ENCODE results near the gene LRR1.

Gene LRR1

GRCh38 chr14:49598485-49599300 lies at the start of gene LRR1:
Gene LRR1, plus strand, starts transcription at chr14:49598940. Its CDS starts 81 bp downstream, at chr14:49599021.
- peak; percentile 99 for DNase-seq

- no peak for DNase-seq
Measured at GRCh38 chr14:49549446-49549845, 49.3 kb upstream of the LRR1 start.

GRCh38 chr14:49549881-49550280 lies 48.9 kb upstream of the LRR1 start:
- no peak for DNase-seq

- DNase-seq = no peak
Measured at GRCh38 chr14:49550286-49551184, 48.2 kb upstream of the LRR1 start.

- no peak for DNase-seq
Measured at GRCh38 chr14:49551569-49551968, 47.2 kb upstream of the LRR1 start.

- DNase-seq = no peak
Measured at GRCh38 chr14:49553106-49553505, 45.6 kb upstream of the LRR1 start.

- DNase-seq = no peak
Measured at GRCh38 chr14:49553892-49554291, 44.8 kb upstream of the LRR1 start.

- DNase-seq = no peak
Measured at GRCh38 chr14:49559979-49560768, 38.6 kb upstream of the LRR1 start.

- no peak for DNase-seq
Measured at GRCh38 chr14:49566714-49567113, 32.0 kb upstream of the LRR1 start.

GRCh38 chr14:49569281-49569680 lies 29.5 kb upstream of the LRR1 start:
- DNase-seq = no peak

- DNase-seq = no peak
Measured at GRCh38 chr14:49574038-49574437, 24.7 kb upstream of the LRR1 start.

- no peak for DNase-seq
Measured at GRCh38 chr14:49578141-49578540, 20.6 kb upstream of the LRR1 start.

GRCh38 chr14:49579841-49580240 lies 18.9 kb upstream of the LRR1 start:
- DNase-seq = no peak

- DNase-seq = no peak
Measured at GRCh38 chr14:49581209-49582112, 17.3 kb upstream of the LRR1 start.

- DNase-seq = no peak
Measured at GRCh38 chr14:49582113-49582977, 16.4 kb upstream of the LRR1 start.

- DNase-seq = no peak
Measured at GRCh38 chr14:49583629-49584028, 15.1 kb upstream of the LRR1 start.

GRCh38 chr14:49584058-49584457 lies 14.7 kb upstream of the LRR1 start:
- DNase-seq = no peak

GRCh38 chr14:49584981-49585640 lies 13.6 kb upstream of the LRR1 start:
- peak; percentile 47 for DNase-seq

GRCh38 chr14:49585803-49586672 lies 12.7 kb upstream of the LRR1 start, which contains the start of gene RPS29:
Gene RPS29, minus strand, starts transcription at chr14:49586380. Its CDS starts 34 bp downstream, at chr14:49586346.
- DNase-seq = peak; percentile 100

Measured in retina (tissue), 1 donor.